ENCODE results near the gene PARD6A. TPM values are rescaled to one million over a fixed set of nuclear protein-coding genes. Genes with fewer than 3 reads are reported as not detected.
A peak's percentile ranks its signal among the peaks of the same experiment; 100 is the strongest.

The PARD6A gene
- total and polyA plus RNA-seq, 2 of the 13 experiments (the other 11 are each of a cell fraction or from before 2014, with no cell fraction given): 3.5 to 4.3 TPM

- TF ChIP-seq HNF1B (CRISPR knock-in tag; IDR thresholded peaks at IDR 0.05): no peak
Observed at GRCh38 chr16:67668495-67669157, 7.9 kb downstream of the PARD6A start (continued).

- no peak for ATAC-seq
- TF ChIP-seq ZNF710 (CRISPR knock-in tag; IDR thresholded peaks at IDR 0.05; ENCODE audit: borderline replicate concordance) (no peak), RBM22 (optimal IDR thresholded peaks at IDR 0.05; ENCODE audit: low read length) (peak; percentile 64), KLF13 (CRISPR knock-in tag; IDR thresholded peaks at IDR 0.05) (no peak)
- no peaks in the 10 kb centered on the region for H3K36me3 ChIP-seq (replicated peaks in 1 of 2; ENCODE audit: control insufficient read depth in 1 of 2, insufficient read depth in 2 of 2, low read length in 2 of 2)
- in situ Hi-C loops (cut with HindIII; ENCODE audit: extremely low pct_ligation_motif_present, low pct_unique_long_range_greater_than_20kb): loop anchor here (5.0 to 10.0 kb wide), 2 partner anchors 138 to 265 kb away; partner anchors contain the start of genes CTRL, PSMB10, RANBP10 and TSNAXIP1
- no peaks in the 10 kb centered on the region; a peak in 1 of 5 replicates for H3K27me3 ChIP-seq (ENCODE audit: control insufficient read depth in 1 of 2, insufficient read depth in 2 of 2, low read length in 2 of 2)
- WGBS (ENCODE audit: low lambda C conversion rate): 80% methylated on average over 10 of the region's 10 CpGs
- peaks cover 43% of the 10 kb centered on the region for H3K4me1 ChIP-seq (ENCODE audit: insufficient read depth, low read length)
- no peak overlapping the region for H2AFZ ChIP-seq (ENCODE audit: low read length)
- no peak overlapping the region for H3K9ac ChIP-seq (ENCODE audit: insufficient read depth, low read depth, low read length)
- H3K27ac ChIP-seq (ENCODE audit: extremely low read length, insufficient read depth, low read length): no peak overlapping the region
- no peak overlapping the region for H3K4me3 ChIP-seq (replicated peaks in 1 of 3; ENCODE audit: insufficient read depth in 1 of 3, low read depth in 2 of 3, low read length in 3 of 3)
- H3K4me2 ChIP-seq (ENCODE audit: low read depth, low read length): no peak overlapping the region
- ChIA-PET CTCF (ENCODE audit: low intra/inter-chr PET ratio, low total read pairs) (interaction anchor here (4.2 kb wide), 1 partner anchor 148 kb away, joined by 118 read pairs; no protein-coding TSS in a partner anchor), POLR2A (interaction anchor here (1.6 kb wide), 1 partner anchor 9 kb away, joined by 3 read pairs; the partner anchor contains the start of gene ACD)
- H4K20me1 ChIP-seq (ENCODE audit: insufficient read depth, low read length): no peaks in the 10 kb centered on the region
- H3K79me2 ChIP-seq (ENCODE audit: insufficient read depth, low read length): no peaks in the 10 kb centered on the region
- no TSS peak for BruUV-seq (replicated peaks)
- no peak for DNase-seq (ENCODE audit: low spot score)
- H3K9me3 ChIP-seq (ENCODE audit: low read length): no peaks in the 10 kb centered on the region
- intact Hi-C loops (cut with micrococcal nuclease; ENCODE audit: unreplicated experiment): loop anchor here (5.0 kb wide), 1 partner anchor 258 kb away; no protein-coding TSS in a partner anchor
- no peak for FAIRE-seq
Observed at GRCh38 chr16:67669499-67670101, 8.8 kb downstream of the PARD6A start.

Measured in HepG2 (cell line).